K562 (cell line): ENCODE data around the gene PSMA2. TPM values are rescaled to one million over a fixed set of nuclear protein-coding genes. Genes with fewer than 3 reads are reported as not detected.
A peak's percentile ranks its signal among the peaks of the same experiment; 100 is the strongest.

ENCODE experiments used
- ATAC-seq: fragments of 200-7000 bp; cut with Tn5 transposase; 3 replicates; pipeline ENCODE4 v1.9.1; 2020; ENCODE audit warnings: moderate library complexity
- BruUV-seq: library from RNA; stranded (reverse); fragments of 400-500 nt; replicated peaks from 2 replicates; lab custom pipeline; 2021; lab: Mats Ljungman, UMichigan
- CTCF ChIA-PET: fragments of 300-600 bp; formaldehyde crosslinking; extraction: SDS; loops from one replicate; lab custom pipeline; 2021; ENCODE audit warnings: low intra/inter-chr PET ratio; lab: Yijun Ruan, JAX
- POLR2A ChIA-PET: fragments of 300-600, 350-650 bp; sonication (Branson Sonifier 250); formaldehyde crosslinking; extraction: SDS; loops from one replicate; lab custom pipeline; 2021; ENCODE audit warnings: antibody characterized with exemption, inconsistent platforms; lab: Yijun Ruan, JAX
- DNase-seq, 4 experiments: peaks; one replicate each; pipeline versions ENCODE4 v3.0.0 to v3.0.0-alpha.2; 2011 to 2018; ENCODE audit warnings: low spot score in 3 of 4, mixed read lengths in 3 of 4; ENCODE audit errors: extremely low read depth in 1 of 4
- FAIRE-seq: peaks from 2 replicates; lab custom pipeline; 2011; peaks lifted over from hg19 to GRCh38; lab: Jason Lieb, UNC
- H2AFZ ChIP-seq: 2 replicates; pipeline ENCODE4 v1.6.0; 2011; ENCODE audit warnings: low read depth, low read length, control low read depth, inconsistent platforms
- H3K27ac ChIP-seq: fragments of 200-600 bp; 3 replicates; pipeline ENCODE4 v1.8.0; 2011; ENCODE audit warnings: low read depth, mild to moderate bottlenecking, control low read depth, inconsistent platforms, low read length, moderate library complexity, mixed read lengths; ENCODE audit errors: extremely low read depth
- H3K27me3 ChIP-seq, 2 experiments: fragments of 300-600 bp in 1 of 2; 2 replicates in 1 of 2; 3 replicates in 1 of 2; pipeline versions ENCODE4 v1.6.0 to v1.8.0; 2011; ENCODE audit warnings: inconsistent platforms in 2 of 2, low read length in 2 of 2, mild to moderate bottlenecking in 1 of 2, mixed read lengths in 1 of 2, moderate library complexity in 1 of 2; ENCODE audit not compliant: control insufficient read depth in 2 of 2, insufficient read depth in 2 of 2
- H3K36me3 ChIP-seq: fragments of 300-600 bp; 3 replicates; pipeline ENCODE4 v1.8.0; 2011; ENCODE audit warnings: mild to moderate bottlenecking, low read length, inconsistent platforms; ENCODE audit not compliant: control insufficient read depth, insufficient read depth
- H3K4me1 ChIP-seq, 2 experiments: fragments of 200-600 bp in 1 of 2; replicated peaks in 1 of 2; 2 replicates in 1 of 2; 3 replicates in 1 of 2; pipeline versions ENCODE4 v1.5.1 to v1.8.0; 2011; ENCODE audit warnings: inconsistent platforms in 2 of 2, low read length in 2 of 2, mild to moderate bottlenecking in 1 of 2, mixed read lengths in 1 of 2, moderate library complexity in 1 of 2; ENCODE audit not compliant: control insufficient read depth in 2 of 2, insufficient read depth in 2 of 2
- H3K4me2 ChIP-seq: 2 replicates; pipeline ENCODE4 v1.6.1; 2011; ENCODE audit warnings: low read length, control low read depth, inconsistent platforms, mixed read lengths; ENCODE audit not compliant: insufficient read depth
- H3K4me3 ChIP-seq: fragments of 200-600 bp; sonication (generic), shearing (Covaris generic); 2 replicates; pipeline ENCODE4 v1.5.1; 2016; ENCODE audit warnings: control low read depth, inconsistent platforms
- H3K79me2 ChIP-seq: fragments of 200-600 bp; 3 replicates; pipeline ENCODE4 v1.8.0; 2011; ENCODE audit warnings: low read length, inconsistent platforms; ENCODE audit not compliant: control insufficient read depth, insufficient read depth
- H3K9ac ChIP-seq, 2 experiments: 2 replicates each; pipeline versions ENCODE4 v1.6.0 to v1.6.1; 2011; ENCODE audit warnings: low read depth in 2 of 2, low read length in 2 of 2, control low read depth in 1 of 2, inconsistent platforms in 1 of 2, mild to moderate bottlenecking in 1 of 2, mixed read lengths in 1 of 2; ENCODE audit not compliant: insufficient read depth in 1 of 2
- H3K9me1 ChIP-seq: one replicate; pipeline ENCODE4 v1.6.0; 2011; ENCODE audit warnings: inconsistent platforms, mild to moderate bottlenecking, low read length, moderate library complexity; ENCODE audit not compliant: control insufficient read depth, insufficient read depth
- H3K9me3 ChIP-seq: replicated peaks from 2 replicates; pipeline ENCODE4 v1.5.1; 2011; ENCODE audit warnings: low read depth, low read length, inconsistent platforms; ENCODE audit not compliant: control insufficient read depth, insufficient read depth
- H4K20me1 ChIP-seq: replicated peaks from 2 replicates; pipeline ENCODE4 v1.6.1; 2011; ENCODE audit warnings: low read length, inconsistent platforms, mixed read lengths; ENCODE audit not compliant: control insufficient read depth, insufficient read depth
- C11orf30 ChIP-seq: fragments of 450-650 bp; IDR thresholded peaks from 2 replicates; pipeline ENCODE4 v1.6.1; 2016; ENCODE audit warnings: low read depth, mild to moderate bottlenecking
- ELF4 ChIP-seq: fragments of 450-650 bp; formaldehyde crosslinking; IDR thresholded peaks from 2 replicates; pipeline ENCODE4 v1.4.0; 2022; ENCODE audit warnings: missing genetic modification characterization
- HMG20A ChIP-seq: fragments of 450-650 bp; formaldehyde crosslinking; conservative IDR thresholded peaks from 2 replicates; pipeline ENCODE4 v1.4.0; 2020; ENCODE audit warnings: mild to moderate bottlenecking, mixed read lengths
- LARP7 ChIP-seq: fragments of 450-650 bp; IDR thresholded peaks from 2 replicates; pipeline ENCODE4 v1.6.1; 2016
- MAFK ChIP-seq: IDR thresholded peaks from 2 replicates; pipeline ENCODE4 v1.6.1; 2011; ENCODE audit warnings: low read length, improper control_type of control experiment
- PATZ1 ChIP-seq: fragments of 250-450 bp; sonication (Bioruptor Pico); IDR thresholded peaks from 2 replicates; pipeline ENCODE4 v1.5.0; 2020; ENCODE audit warnings: mild to moderate bottlenecking, borderline replicate concordance
- REST ChIP-seq, 2 experiments: fragments of 450-650 bp; formaldehyde crosslinking in 1 of 2; IDR thresholded peaks; 2 replicates each; pipeline versions ENCODE4 v1.4.0 to v1.6.1; 2014 to 2020; ENCODE audit warnings: mild to moderate bottlenecking in 2 of 2, borderline replicate concordance in 1 of 2, low read depth in 1 of 2
- ZBTB17 ChIP-seq: fragments of 450-650 bp; formaldehyde crosslinking; IDR thresholded peaks from 2 replicates; pipeline ENCODE4 v1.4.0; 2020; ENCODE audit warnings: mild to moderate bottlenecking
- ZNF316 ChIP-seq: fragments of 450-650 bp; IDR thresholded peaks from 2 replicates; pipeline ENCODE4 v1.6.1; 2016
- ZNF583 ChIP-seq: fragments of 250-450 bp; sonication (Bioruptor Pico); IDR thresholded peaks from 2 replicates; pipeline ENCODE4 v1.4.0; 2020
- ZNF717 ChIP-seq: fragments of 250-450 bp; sonication (Bioruptor Pico); IDR thresholded peaks from 2 replicates; pipeline ENCODE4 v1.5.0; 2021
- in situ Hi-C: fragments of 300-500 bp; cut with MboI; formaldehyde crosslinking; loops from 4 replicates; pipeline ENCODE4 v1.15.0; 2018; ENCODE audit warnings: inconsistent platforms, mixed read lengths
- intact Hi-C: fragments of 100-400 bp; cut with micrococcal nuclease; formaldehyde crosslinking; loops from 2 replicates; pipeline ENCODE4 v1.14.2; 2022
- polyA plus RNA-seq, 8 experiments: library from polyadenylated mRNA; depleted of rRNA in 4 of 8; stranded (reverse) in 5 of 8; unstranded in 3 of 8; fragments of >200 nt; fragmentation: Nextera tagmentation in 2 of 8; fragmentation: Illumina TruSeq in 1 of 8; extraction: Ambion mirVana in 2 of 8; extraction: Trizol in 1 of 8; gene quantifications; 2 replicates each; pipeline versions ENCODE4 v1.2.1 to v1.2.3, GENCODE V29; 2011 to 2014; ENCODE audit warnings: inconsistent platforms in 1 of 8, missing spikeins in 1 of 8
- total RNA-seq, 7 experiments: library from RNA; depleted of rRNA in 6 of 7; stranded (reverse); fragments of >200 nt in 6 of 7; fragmentation: Illumina TruSeq in 2 of 7; extraction: Trizol in 2 of 7; gene quantifications; 2 replicates each; pipeline versions ENCODE4 v1.2.1 to v1.2.3, GENCODE V29; 2011 to 2021; ENCODE audit warnings: low replicate concordance in 1 of 7

PSMA2 gene
- total and polyA plus RNA-seq, 9 of the 15 experiments (the other 6 are each of a cell fraction or from before 2014, with no cell fraction given), result 91.7 to 1,070 (median 213) TPM

- TF ChIP-seq PATZ1 (CRISPR knock-in tag) (no peak), HMG20A (CRISPR knock-in tag) (no peak), ZNF717 (CRISPR knock-in tag) (no peak), ELF4 (CRISPR knock-in tag) (no peak), LARP7 (no peak), ZBTB17 (CRISPR knock-in tag) (no peak), MAFK (no peak), ZNF583 (CRISPR knock-in tag) (no peak)
Observed at GRCh38 chr7:42980084-42980483, 48.1 kb upstream of the PSMA2 start (continued).

GRCh38 chr7:42978496-42978895 is 46.5 kb upstream of the PSMA2 start:
- Histone ChIP-seq H3K4me3 (no peak overlapping the region), H3K36me3 (no peaks in the 10 kb centered on the region), H3K9ac (no peak overlapping the region), H3K4me2 (no peak overlapping the region), H3K4me1 (peaks cover 0 to 9% of the 10 kb centered on the region in 2 experiments; a peak in 3 of 5 replicates), H3K79me2 (no peaks in the 10 kb centered on the region), H3K9me3 (no peaks in the 10 kb centered on the region; the same call in 1 of the 2 replicates), H3K27me3 (no peaks in the 10 kb centered on the region), H3K27ac (no peak overlapping the region), H3K9me1 (no peaks in the 10 kb centered on the region), H2AFZ (no peak overlapping the region), H4K20me1 (no peaks in the 10 kb centered on the region)
- intact Hi-C loops, result no loop called here
- POLR2A ChIA-PET, result no interaction called here
- in situ Hi-C loops, result no loop called here
- peak; percentile 23; the same call in 1 of the 2 replicates for TF ChIP-seq C11orf30
- peak; percentile 44 for TF ChIP-seq ZNF316
- TF ChIP-seq REST (IDR thresholded peaks at IDR 0.05; ENCODE audit: borderline replicate concordance), result no peak
- no peak for TF ChIP-seq REST (CRISPR knock-in tag; IDR thresholded peaks at IDR 0.05; ENCODE audit: low read depth)
- CTCF ChIA-PET, result no interaction called here
- DNase-seq (no peak), ATAC-seq (no peak), FAIRE-seq (no peak)
- BruUV-seq, result no TSS peak
